ENCODE results near the gene CCDC170. TPM values are rescaled to one million over a fixed set of nuclear protein-coding genes. Genes with fewer than 3 reads are reported as not detected.
"Not testable (repeated sequence)": the region's sequence is repeated elsewhere in the genome, so short reads cannot be mapped to it uniquely, and the experiment has no call there.

CCDC170 gene
- total RNA-seq, 2 experiments from 2014 or later = not detected

- H3K9me3 ChIP-seq (ENCODE audit: control insufficient read depth in 1 of 2, insufficient read depth in 1 of 2, low read length in 2 of 2) = peaks cover 0 to 3% of the 10 kb centered on the region in 2 experiments
- H3K4me3 ChIP-seq (ENCODE audit: low read length) = no peak overlapping the region
- ChIA-PET CTCF (no interaction called here), POLR2A (no interaction called here)
- H3K27me3 ChIP-seq (ENCODE audit: control insufficient read depth in 1 of 2, insufficient read depth in 2 of 2, low read length in 2 of 2) = no peaks in the 10 kb centered on the region
- DNase-seq (peak in 1 of 14 experiments; percentile 4), ATAC-seq (ENCODE audit: poor library complexity) (no peak)
- H3K27ac Mint-ChIP-seq = no peak overlapping the region
- H3K27ac ChIP-seq (ENCODE audit: low read depth in 1 of 2, low read length in 2 of 2) = no peak overlapping the region
- H3K9me3 Mint-ChIP-seq = no peaks in the 10 kb centered on the region
- no peaks in the 10 kb centered on the region for H3K4me1 Mint-ChIP-seq (ENCODE audit: low read depth)
- peaks cover 3% of the 10 kb centered on the region for H3K27me3 Mint-ChIP-seq
- H3K4me3 Mint-ChIP-seq = no peak overlapping the region
- H3K4me1 ChIP-seq (ENCODE audit: insufficient read depth, low read length) = no peaks in the 10 kb centered on the region
- H3K36me3 ChIP-seq (ENCODE audit: insufficient read depth, low read length) = no peaks in the 10 kb centered on the region
- H3K36me3 Mint-ChIP-seq (ENCODE audit: low read depth) = no peaks in the 10 kb centered on the region
- TF ChIP-seq, protein P1, sequence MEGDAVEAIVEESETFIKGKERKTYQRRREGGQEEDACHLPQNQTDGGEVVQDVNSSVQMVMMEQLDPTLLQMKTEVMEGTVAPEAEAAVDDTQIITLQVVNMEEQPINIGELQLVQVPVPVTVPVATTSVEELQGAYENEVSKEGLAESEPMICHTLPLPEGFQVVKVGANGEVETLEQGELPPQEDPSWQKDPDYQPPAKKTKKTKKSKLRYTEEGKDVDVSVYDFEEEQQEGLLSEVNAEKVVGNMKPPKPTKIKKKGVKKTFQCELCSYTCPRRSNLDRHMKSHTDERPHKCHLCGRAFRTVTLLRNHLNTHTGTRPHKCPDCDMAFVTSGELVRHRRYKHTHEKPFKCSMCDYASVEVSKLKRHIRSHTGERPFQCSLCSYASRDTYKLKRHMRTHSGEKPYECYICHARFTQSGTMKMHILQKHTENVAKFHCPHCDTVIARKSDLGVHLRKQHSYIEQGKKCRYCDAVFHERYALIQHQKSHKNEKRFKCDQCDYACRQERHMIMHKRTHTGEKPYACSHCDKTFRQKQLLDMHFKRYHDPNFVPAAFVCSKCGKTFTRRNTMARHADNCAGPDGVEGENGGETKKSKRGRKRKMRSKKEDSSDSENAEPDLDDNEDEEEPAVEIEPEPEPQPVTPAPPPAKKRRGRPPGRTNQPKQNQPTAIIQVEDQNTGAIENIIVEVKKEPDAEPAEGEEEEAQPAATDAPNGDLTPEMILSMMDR (IDR thresholded peaks at IDR 0.05) = no peak
- intact Hi-C loops (cut with DNase I, micrococcal nuclease) = no loop called here
Observed at GRCh38 chr6:151512481-151512880, 18.7 kb downstream of the CCDC170 start.

GRCh38 chr6:151514000-151514730 lies 20.3 kb downstream of the CCDC170 start:
- Histone ChIP-seq H3K27ac (ENCODE audit: low read depth in 1 of 2, low read length in 2 of 2) (no peak overlapping the region), H3K4me3 (ENCODE audit: low read length) (no peak overlapping the region), H3K36me3 (ENCODE audit: insufficient read depth, low read length) (no peaks in the 10 kb centered on the region), H3K27me3 (ENCODE audit: control insufficient read depth in 1 of 2, insufficient read depth in 2 of 2, low read length in 2 of 2) (no peaks in the 10 kb centered on the region), H3K9me3 (ENCODE audit: control insufficient read depth in 1 of 2, insufficient read depth in 1 of 2, low read length in 2 of 2) (peaks cover 9 to 11% of the 10 kb centered on the region in 2 experiments), H3K4me1 (ENCODE audit: insufficient read depth, low read length) (no peaks in the 10 kb centered on the region)
- H3K36me3 Mint-ChIP-seq (ENCODE audit: low read depth) = no peaks in the 10 kb centered on the region
- H3K4me3 Mint-ChIP-seq = no peak overlapping the region
- H3K4me1 Mint-ChIP-seq (ENCODE audit: low read depth) = no peaks in the 10 kb centered on the region
- DNase-seq = no peak
- CTCF ChIA-PET = no interaction called here
- ATAC-seq (ENCODE audit: poor library complexity) = no peak
- intact Hi-C loops (cut with DNase I, micrococcal nuclease) = no loop called here
- H3K9me3 Mint-ChIP-seq = peaks cover 4% of the 10 kb centered on the region
- peaks cover 3% of the 10 kb centered on the region for H3K27me3 Mint-ChIP-seq
- no peak overlapping the region for H3K27ac Mint-ChIP-seq
- TF ChIP-seq, protein P1 (IDR thresholded peaks at IDR 0.05) = no peak
- POLR2A ChIA-PET = no interaction called here

DNA sequence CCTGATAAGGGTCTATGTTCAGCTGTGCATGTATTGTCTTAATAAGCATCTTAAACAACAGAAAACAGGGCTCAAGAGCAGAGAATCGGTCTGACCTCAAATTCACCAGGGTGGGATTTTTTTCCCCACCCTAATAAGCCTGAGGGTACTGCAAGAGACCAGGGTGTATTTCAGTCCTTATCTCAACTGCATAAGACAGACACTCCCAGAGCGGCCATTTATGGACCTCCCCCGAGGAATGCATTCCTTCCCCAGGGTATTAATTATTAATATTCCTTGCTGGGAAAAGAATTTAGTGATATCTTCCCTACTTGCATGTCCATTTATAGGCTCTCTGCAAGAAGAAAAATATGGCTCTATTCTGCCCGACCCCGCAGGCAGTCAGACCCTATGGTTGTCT lies 25.2 kb downstream of the CCDC170 start:
- H3K36me3 ChIP-seq (ENCODE audit: insufficient read depth, low read length); POLR2A ChIA-PET; H3K36me3 Mint-ChIP-seq (ENCODE audit: low read depth); H3K27me3 ChIP-seq (ENCODE audit: control insufficient read depth in 1 of 2, insufficient read depth in 2 of 2, low read length in 2 of 2); H3K27ac ChIP-seq (ENCODE audit: low read depth in 1 of 2, low read length in 2 of 2); H3K4me1 Mint-ChIP-seq (ENCODE audit: low read depth); CTCF ChIA-PET; intact Hi-C loops (cut with DNase I, micrococcal nuclease); H3K4me1 ChIP-seq (ENCODE audit: insufficient read depth, low read length); H3K27me3 Mint-ChIP-seq; H3K4me3 ChIP-seq (ENCODE audit: low read length); ATAC-seq (ENCODE audit: poor library complexity); H3K27ac Mint-ChIP-seq; DNase-seq; H3K4me3 Mint-ChIP-seq: not testable (repeated sequence)
- peaks cover 15% of the 10 kb centered on the region for H3K9me3 Mint-ChIP-seq
- peaks cover 16 to 24% of the 10 kb centered on the region in 2 experiments for H3K9me3 ChIP-seq (ENCODE audit: control insufficient read depth in 1 of 2, insufficient read depth in 1 of 2, low read length in 2 of 2)

GRCh38 chr6:151523034-151523433 lies 29.2 kb downstream of the CCDC170 start:
- peaks cover 10 to 21% of the 10 kb centered on the region in 2 experiments for H3K9me3 ChIP-seq (ENCODE audit: control insufficient read depth in 1 of 2, insufficient read depth in 1 of 2, low read length in 2 of 2)
- POLR2A ChIA-PET = no interaction called here
- CTCF ChIA-PET = no interaction called here
- no peak overlapping the region for H3K27ac Mint-ChIP-seq
- no peaks in the 10 kb centered on the region for H3K27me3 ChIP-seq (ENCODE audit: control insufficient read depth in 1 of 2, insufficient read depth in 2 of 2, low read length in 2 of 2)
- H3K36me3 Mint-ChIP-seq (ENCODE audit: low read depth) = no peaks in the 10 kb centered on the region
- H3K9me3 Mint-ChIP-seq = peaks cover 18% of the 10 kb centered on the region
- H3K4me3 Mint-ChIP-seq = no peak overlapping the region
- H3K4me1 ChIP-seq (ENCODE audit: insufficient read depth, low read length) = no peaks in the 10 kb centered on the region
- H3K27me3 Mint-ChIP-seq = peaks cover 6% of the 10 kb centered on the region
- intact Hi-C loops (cut with DNase I, micrococcal nuclease) = no loop called here
- no peak overlapping the region for H3K4me3 ChIP-seq (ENCODE audit: low read length)
- DNase-seq (no peak), ATAC-seq (ENCODE audit: poor library complexity) (no peak)
- no peaks in the 10 kb centered on the region for H3K4me1 Mint-ChIP-seq (ENCODE audit: low read depth)
- no peaks in the 10 kb centered on the region for H3K36me3 ChIP-seq (ENCODE audit: insufficient read depth, low read length)
- H3K27ac ChIP-seq (ENCODE audit: low read depth in 1 of 2, low read length in 2 of 2) = no peak overlapping the region
- TF ChIP-seq, protein P1 (IDR thresholded peaks at IDR 0.05) = no peak
